Mesenchymal stem cell (in vitro differentiated cells and primary cell): ENCODE results near the gene PAX4.

Source experiments
- DNase-seq: peaks from one replicate; pipeline ENCODE4 v3.0.0-alpha.2; 2013
- H2AFZ ChIP-seq: one replicate; pipeline ENCODE4 v1.6.1; 2013; ENCODE audit warnings: low read depth, mild to moderate bottlenecking, control low read depth, inconsistent platforms, low read length, moderate library complexity
- H2AK5ac ChIP-seq: 2 replicates; pipeline ENCODE4 v1.6.1; 2013; ENCODE audit warnings: low read length, moderate library complexity, mild to moderate bottlenecking, inconsistent platforms; ENCODE audit not compliant: severe bottlenecking
- H2BK120ac ChIP-seq: one replicate; pipeline ENCODE4 v1.6.1; 2013; ENCODE audit warnings: low read depth, mild to moderate bottlenecking, inconsistent platforms, low read length, moderate library complexity
- H2BK12ac ChIP-seq, 2 experiments: one replicate each; pipeline ENCODE4 v1.6.1; 2013; ENCODE audit warnings: inconsistent platforms in 2 of 2, low read length in 2 of 2, mild to moderate bottlenecking in 2 of 2, moderate library complexity in 2 of 2, control low read depth in 1 of 2
- H2BK15ac ChIP-seq: one replicate; pipeline ENCODE4 v1.6.1; 2013; ENCODE audit warnings: mild to moderate bottlenecking, low read depth, inconsistent platforms; ENCODE audit not compliant: poor library complexity, severe bottlenecking
- H2BK5ac ChIP-seq: 2 replicates; pipeline ENCODE4 v1.6.1; 2013; ENCODE audit warnings: low read depth, mild to moderate bottlenecking, low read length, control low read depth, inconsistent platforms; ENCODE audit not compliant: poor library complexity, severe bottlenecking
- H3K14ac ChIP-seq, 2 experiments: one replicate each; pipeline ENCODE4 v1.6.1; 2013; ENCODE audit warnings: inconsistent platforms in 2 of 2, low read length in 2 of 2, control low read depth in 1 of 2, mild to moderate bottlenecking in 1 of 2, moderate library complexity in 1 of 2
- H3K18ac ChIP-seq, 2 experiments: one replicate each; pipeline ENCODE4 v1.6.1; 2013; ENCODE audit warnings: inconsistent platforms in 2 of 2, low read length in 2 of 2, control low read depth in 1 of 2, low read depth in 1 of 2, mild to moderate bottlenecking in 1 of 2
- H3K23ac ChIP-seq, 2 experiments: one replicate each; pipeline ENCODE4 v1.6.1; 2013; ENCODE audit warnings: inconsistent platforms in 2 of 2, low read length in 2 of 2, mild to moderate bottlenecking in 2 of 2, moderate library complexity in 2 of 2, control low read depth in 1 of 2
- H3K27ac ChIP-seq: 2 replicates; pipeline ENCODE4 v1.5.1; 2013; ENCODE audit warnings: mild to moderate bottlenecking, moderate library complexity, low read length, control low read depth, inconsistent platforms; ENCODE audit not compliant: poor library complexity, severe bottlenecking
- H3K27me3 ChIP-seq, 2 experiments: 2 replicates each; pipeline versions ENCODE4 v1.6.1 to v1.7.0; 2013; ENCODE audit warnings: low read length in 2 of 2, mild to moderate bottlenecking in 2 of 2, moderate library complexity in 2 of 2, control low read depth in 1 of 2, inconsistent platforms in 1 of 2; ENCODE audit not compliant: control insufficient read depth in 1 of 2, insufficient read depth in 1 of 2
- H3K36me3 ChIP-seq, 2 experiments: 2 replicates each; pipeline versions ENCODE4 v1.6.1 to v1.7.0; 2013; ENCODE audit warnings: low read length in 2 of 2, control low read depth in 1 of 2, inconsistent platforms in 1 of 2, low read depth in 1 of 2, mild to moderate bottlenecking in 1 of 2; ENCODE audit not compliant: insufficient read depth in 2 of 2, control insufficient read depth in 1 of 2
- H3K4ac ChIP-seq, 2 experiments: one replicate each; pipeline ENCODE4 v1.6.1; 2013; ENCODE audit warnings: inconsistent platforms in 2 of 2, low read length in 2 of 2, mild to moderate bottlenecking in 2 of 2, moderate library complexity in 2 of 2, control low read depth in 1 of 2, low read depth in 1 of 2
- H3K4me1 ChIP-seq: 2 replicates; pipeline ENCODE4 v1.6.1; 2013; ENCODE audit warnings: low read depth, low read length, control low read depth; ENCODE audit not compliant: control insufficient read depth, insufficient read depth
- H3K4me2 ChIP-seq: 2 replicates; pipeline ENCODE4 v1.6.1; 2013; ENCODE audit warnings: low read length, mild to moderate bottlenecking, inconsistent platforms; ENCODE audit not compliant: poor library complexity, severe bottlenecking
- H3K4me3 ChIP-seq, 2 experiments: 2 replicates each; pipeline versions ENCODE4 v1.5.1 to v1.7.0; 2013; ENCODE audit warnings: low read length in 2 of 2, mild to moderate bottlenecking in 2 of 2, control low read depth in 1 of 2, low read depth in 1 of 2; ENCODE audit not compliant: insufficient read depth in 1 of 2
- H3K79me1 ChIP-seq: replicated peaks from 2 replicates; pipeline ENCODE4 v1.6.1; 2013; ENCODE audit warnings: mild to moderate bottlenecking, control low read depth, low read length, inconsistent platforms; ENCODE audit not compliant: poor library complexity, severe bottlenecking
- H3K9ac ChIP-seq: 2 replicates; pipeline ENCODE4 v1.7.0; 2013; ENCODE audit warnings: mild to moderate bottlenecking, low read length, moderate library complexity
- H3K9me3 ChIP-seq: 2 replicates; pipeline ENCODE4 v1.7.0; 2013; ENCODE audit warnings: mild to moderate bottlenecking, low read length; ENCODE audit not compliant: control insufficient read depth
- H4K8ac ChIP-seq: one replicate; pipeline ENCODE4 v1.6.1; 2013; ENCODE audit warnings: inconsistent platforms, mild to moderate bottlenecking, low read length, moderate library complexity
- H4K91ac ChIP-seq: one replicate; pipeline ENCODE4 v1.6.1; 2013; ENCODE audit warnings: mild to moderate bottlenecking, low read length, inconsistent platforms
- WGBS: methylation state at CpG from one replicate; pipeline ENCODE4 v1.1.7; 2013; ENCODE audit warnings: mixed read lengths; 5-methylcytosine and 5-hydroxymethylcytosine counted together

The PAX4 gene

GRCh38 chr7:127658970-127659630 is 41.2 kb upstream of the PAX4 start:
- WGBS: 86% methylated on average over 1 of the region's 3 CpGs

GRCh38 chr7:127657500-127657899 is 39.6 kb upstream of the PAX4 start:
- Histone ChIP-seq H3K4ac (no peak overlapping the region), H3K4me3 (no peak overlapping the region), H2AK5ac (no peak overlapping the region), H4K8ac (no peak overlapping the region), H3K4me2 (no peak overlapping the region), H2BK15ac (no peak overlapping the region), H2BK5ac (no peak overlapping the region), H3K14ac (no peak overlapping the region), H2AFZ (no peak overlapping the region), H2BK120ac (no peak overlapping the region), H2BK12ac (no peak overlapping the region), H3K79me1 (peaks cover 2% of the 10 kb centered on the region), H3K27ac (no peak overlapping the region), H3K4me1 (peaks cover 1% of the 10 kb centered on the region), H3K36me3 (peaks cover 6 to 24% of the 10 kb centered on the region in 2 experiments), H3K9me3 (no peaks in the 10 kb centered on the region), H3K23ac (no peak overlapping the region), H3K9ac (no peak overlapping the region), H4K91ac (no peak overlapping the region), H3K27me3 (no peaks in the 10 kb centered on the region), H3K18ac (no peak overlapping the region)
- 100% methylated on average over 3 of the region's 3 CpGs for WGBS
- no peak for DNase-seq

More at GRCh38 chr7:127658970-127659630, 41.2 kb upstream of the PAX4 start:
- no peak overlapping the region for H2BK15ac ChIP-seq
- no peaks in the 10 kb centered on the region for H3K27me3 ChIP-seq
- no peak overlapping the region for H3K4me2 ChIP-seq
- H3K27ac ChIP-seq: no peak overlapping the region
- no peak overlapping the region for H2BK5ac ChIP-seq
- peaks cover 2% of the 10 kb centered on the region for H3K79me1 ChIP-seq
- H2BK12ac ChIP-seq: no peak overlapping the region
- H3K23ac ChIP-seq: no peak overlapping the region
- H3K36me3 ChIP-seq: peaks cover 6 to 24% of the 10 kb centered on the region in 2 experiments
- no peak overlapping the region for H4K8ac ChIP-seq
- no peak overlapping the region for H2AFZ ChIP-seq
- no peak overlapping the region for H2BK120ac ChIP-seq
- no peak overlapping the region for H3K9ac ChIP-seq
- H3K4me1 ChIP-seq: peaks cover 3% of the 10 kb centered on the region
- H3K9me3 ChIP-seq: no peaks in the 10 kb centered on the region
- H3K4me3 ChIP-seq: no peak overlapping the region
- H3K14ac ChIP-seq: no peak overlapping the region
- no peak for DNase-seq
- H2AK5ac ChIP-seq: no peak overlapping the region
- H4K91ac ChIP-seq: no peak overlapping the region
- H3K4ac ChIP-seq: no peak overlapping the region
- no peak overlapping the region for H3K18ac ChIP-seq

- Histone ChIP-seq H3K27ac (no peak overlapping the region), H3K9ac (no peak overlapping the region), H2AFZ (no peak overlapping the region), H3K4me2 (no peak overlapping the region), H4K8ac (no peak overlapping the region), H3K23ac (no peak overlapping the region), H2AK5ac (no peak overlapping the region), H3K4ac (no peak overlapping the region), H4K91ac (no peak overlapping the region), H3K9me3 (no peaks in the 10 kb centered on the region), H3K79me1 (peaks cover 2% of the 10 kb centered on the region), H3K4me3 (no peak overlapping the region), H3K18ac (no peak overlapping the region), H3K27me3 (no peaks in the 10 kb centered on the region), H3K4me1 (peaks cover 6% of the 10 kb centered on the region), H3K14ac (no peak overlapping the region), H2BK120ac (no peak overlapping the region), H3K36me3 (peaks cover 6 to 17% of the 10 kb centered on the region in 2 experiments), H2BK5ac (no peak overlapping the region), H2BK12ac (no peak overlapping the region), H2BK15ac (no peak overlapping the region)
- 89% methylated on average over 2 of the region's 2 CpGs for WGBS
- DNase-seq: peak; percentile 35
Measured at GRCh38 chr7:127655720-127656119, 37.8 kb upstream of the PAX4 start.

GRCh38 chr7:127654404-127655394 is 36.8 kb upstream of the PAX4 start:
- H3K4ac ChIP-seq: no peak overlapping the region
- no peak overlapping the region for H3K9ac ChIP-seq
- no peak overlapping the region for H3K23ac ChIP-seq
- H3K79me1 ChIP-seq: no peaks in the 10 kb centered on the region
- no peak overlapping the region for H2BK120ac ChIP-seq
- no peak overlapping the region for H4K91ac ChIP-seq
- peak overlapping the region; percentile 30 for H3K4me2 ChIP-seq
- peaks cover 3 to 11% of the 10 kb centered on the region in 2 experiments for H3K36me3 ChIP-seq
- H3K27ac ChIP-seq: no peak overlapping the region
- no peaks in the 10 kb centered on the region for H3K9me3 ChIP-seq
- no peak overlapping the region for H4K8ac ChIP-seq
- 88% methylated on average over 5 of the region's 5 CpGs for WGBS
- H2AFZ ChIP-seq: no peak overlapping the region
- peak overlapping the region in 1 of 2 experiments; percentile 88 for H3K4me3 ChIP-seq
- H3K18ac ChIP-seq: no peak overlapping the region
- no peak overlapping the region for H3K14ac ChIP-seq
- H3K4me1 ChIP-seq: peaks cover 6% of the 10 kb centered on the region
- H2BK15ac ChIP-seq: no peak overlapping the region
- H3K27me3 ChIP-seq: no peaks in the 10 kb centered on the region
- no peak overlapping the region for H2BK12ac ChIP-seq
- peak; percentile 59 for DNase-seq
- no peak overlapping the region for H2BK5ac ChIP-seq
- no peak overlapping the region for H2AK5ac ChIP-seq
